Dedifferentiated amniotic fluid mesenchymal stem cell (primary cell): ENCODE measurements around the gene NAGLU.
A peak's percentile ranks its signal among the peaks of the same experiment; 100 is the strongest.

Source experiments
- DNase-seq: peaks from one replicate; pipeline ENCODE4 v3.0.0-alpha.2; 2016; ENCODE audit errors: extremely low spot score

Gene NAGLU

DNA sequence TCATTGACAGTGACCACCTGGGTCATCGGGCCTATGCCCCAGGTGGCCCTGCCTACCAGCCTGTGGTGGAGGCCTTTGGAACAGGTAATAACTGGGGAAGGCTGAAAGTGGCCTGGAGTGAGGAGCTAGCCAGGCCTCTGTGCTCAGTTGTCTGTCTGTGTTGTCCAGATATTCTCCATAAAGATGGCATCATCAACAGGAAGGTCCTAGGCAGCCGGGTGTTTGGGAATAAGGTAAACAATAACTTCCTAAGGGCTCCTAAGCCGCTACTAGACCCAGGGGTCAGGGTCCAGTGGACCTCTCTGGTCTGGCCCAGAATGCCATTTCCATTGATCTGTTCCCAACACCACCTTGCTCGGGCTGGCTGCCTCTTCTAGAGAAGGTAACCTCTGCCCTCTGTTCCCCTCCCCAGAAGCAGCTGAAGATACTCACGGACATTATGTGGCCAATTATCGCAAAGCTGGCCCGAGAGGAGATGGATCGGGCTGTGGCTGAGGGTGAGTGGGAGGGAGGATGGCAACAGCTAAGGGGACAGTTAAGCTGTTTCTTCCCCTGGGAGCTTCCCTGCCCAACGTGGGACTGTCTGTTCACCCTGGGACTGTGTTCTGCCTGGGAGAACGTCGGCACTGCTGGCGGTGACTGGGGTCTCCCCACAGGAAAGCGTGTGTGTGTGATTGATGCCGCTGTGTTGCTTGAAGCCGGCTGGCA is 28.9 kb downstream of the NAGLU start:
- no peak for DNase-seq

- no peak for DNase-seq
Observed at GRCh38 chr17:42565523-42566214, 29.6 kb downstream of the NAGLU start.

GRCh38 chr17:42566215-42566882 is 30.3 kb downstream of the NAGLU start:
- no peak for DNase-seq

DNA sequence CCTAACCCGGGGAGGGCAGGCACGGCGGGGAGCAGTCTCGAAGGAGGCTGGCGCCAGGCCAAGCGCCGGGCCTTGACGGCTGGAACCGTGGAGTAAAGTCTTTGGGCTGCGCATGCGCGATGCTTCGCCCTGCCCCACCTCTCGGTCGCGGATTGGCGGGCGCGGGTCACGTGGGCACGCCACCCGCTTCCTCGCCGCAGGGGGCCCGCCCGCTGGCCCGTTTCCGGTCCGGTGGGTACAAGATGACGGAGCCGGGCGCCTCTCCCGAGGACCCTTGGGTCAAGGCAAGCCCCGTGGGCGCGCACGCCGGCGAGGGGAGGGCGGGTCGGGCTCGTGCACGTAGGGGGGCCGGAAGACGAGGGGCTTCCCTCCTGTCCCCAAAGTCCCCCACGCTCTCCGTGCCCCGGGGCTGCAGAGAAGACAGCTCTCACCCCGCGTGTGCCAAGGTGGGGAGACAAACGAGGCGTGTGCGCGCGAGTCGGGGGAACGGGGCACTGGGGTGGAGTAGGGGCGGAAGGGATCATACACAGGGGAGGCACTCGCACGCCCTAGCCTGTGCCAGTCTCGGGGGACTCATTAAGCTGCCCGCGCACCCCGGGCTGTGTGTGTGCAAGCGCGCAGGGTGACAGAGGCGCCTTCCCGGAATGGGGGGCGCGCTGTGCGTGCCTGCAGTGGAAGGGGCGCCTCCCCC is 31.0 kb downstream of the NAGLU start, which contains the start of gene MLX:
MLX (plus strand) TSS at position 218 of the 691 bp plus-strand sequence; CDS start at position 243, 25 bp downstream.
- DNase-seq, result peak; percentile 88

DNA sequence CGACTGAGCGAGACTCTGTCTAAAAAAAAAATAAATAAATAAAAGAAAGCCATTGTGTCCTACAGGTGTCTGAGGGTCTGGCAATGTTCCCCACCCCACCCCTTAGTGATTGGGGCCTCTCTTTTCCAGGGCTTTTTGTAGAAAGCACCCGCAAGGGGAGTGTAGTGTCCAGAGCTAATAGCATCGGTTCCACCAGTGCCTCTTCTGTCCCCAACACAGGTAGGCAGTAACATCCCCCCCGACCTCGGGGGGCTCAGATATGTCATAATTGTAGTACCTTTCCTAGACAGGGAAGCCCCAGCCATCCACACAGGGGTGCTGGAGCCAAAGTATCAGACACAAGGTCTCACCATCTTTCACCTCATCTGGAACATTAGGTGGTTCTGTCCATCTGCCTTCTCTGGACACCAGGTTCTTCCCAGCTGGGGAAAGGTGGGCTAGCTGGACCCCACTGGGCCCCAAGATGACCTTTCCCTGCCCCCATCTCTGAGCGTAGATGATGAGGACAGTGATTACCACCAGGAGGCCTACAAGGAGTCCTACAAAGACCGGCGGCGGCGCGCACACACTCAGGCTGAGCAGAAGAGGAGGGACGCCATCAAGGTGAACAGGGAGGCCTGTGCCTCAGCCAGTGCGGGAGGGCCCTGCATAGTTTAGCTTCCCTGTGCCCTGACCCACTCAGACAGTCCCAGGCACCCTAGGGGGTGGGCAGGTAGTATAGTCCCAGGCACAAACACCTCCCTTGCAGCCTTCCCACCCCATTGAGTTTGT is 32.5 kb downstream of the NAGLU start:
- no peak for DNase-seq

DNA sequence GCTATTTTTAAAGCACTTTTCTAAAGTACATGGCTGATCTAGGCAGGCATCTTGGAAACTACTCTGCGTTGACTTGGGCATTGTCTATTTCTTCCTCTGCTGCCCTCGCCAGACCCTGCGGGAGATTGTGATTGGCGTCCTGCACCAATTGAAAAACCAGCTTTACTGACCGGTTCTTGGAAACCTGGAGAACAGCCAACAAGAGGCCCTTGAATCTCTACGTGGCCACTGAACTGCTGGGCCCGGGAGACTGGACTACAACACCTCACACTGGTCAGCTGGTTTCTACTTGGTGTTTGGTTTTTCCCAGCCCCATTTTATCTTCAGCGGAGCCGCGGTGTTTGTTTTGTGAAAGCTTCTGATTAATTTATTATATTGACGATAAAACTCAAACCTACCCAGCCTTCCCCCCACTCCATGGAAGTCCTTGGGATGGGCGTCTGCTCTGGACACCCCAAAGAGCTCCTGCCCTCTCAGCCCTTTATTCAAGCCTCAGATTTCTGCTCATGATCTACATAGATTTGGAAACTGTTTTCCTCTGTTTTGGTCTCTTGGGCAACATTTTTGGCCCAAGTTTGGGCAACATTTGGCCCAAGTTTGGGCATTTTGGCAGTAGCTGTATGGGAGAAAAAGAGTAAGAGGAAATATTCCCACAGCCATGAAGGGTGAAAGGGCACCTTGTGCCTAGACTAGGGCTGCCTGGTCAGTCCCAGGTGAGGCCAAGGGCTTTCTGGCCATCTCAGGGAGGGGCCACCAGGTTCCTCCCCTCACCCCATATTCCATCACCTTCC is 35.6 kb downstream of the NAGLU start:
- no peak for DNase-seq

- no peak for DNase-seq
Observed at GRCh38 chr17:42573095-42573494, 37.1 kb downstream of the NAGLU start.

DNA sequence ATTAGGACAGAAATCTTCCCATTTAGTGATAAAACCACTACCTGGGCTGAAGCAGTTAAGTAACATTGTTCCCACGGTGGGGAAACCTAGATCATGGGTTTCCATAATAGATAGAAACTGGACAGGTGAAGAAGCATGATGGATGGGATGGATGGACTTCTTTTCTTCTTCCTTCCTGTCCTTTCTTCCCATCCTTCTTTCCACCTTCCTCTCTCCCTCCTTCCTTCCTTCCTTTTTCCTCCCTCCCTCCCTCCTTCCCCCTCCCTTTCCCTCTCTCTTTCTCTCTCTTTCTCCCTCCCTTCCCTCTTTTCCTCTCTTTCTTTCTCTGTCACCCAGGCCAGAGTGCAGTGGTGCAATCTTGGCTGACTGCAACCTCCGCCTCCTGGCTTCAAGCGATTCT is 38.4 kb downstream of the NAGLU start:
- DNase-seq, result no peak

GRCh38 chr17:42577140-42577531 is 41.1 kb downstream of the NAGLU start:
- DNase-seq, result no peak

DNA sequence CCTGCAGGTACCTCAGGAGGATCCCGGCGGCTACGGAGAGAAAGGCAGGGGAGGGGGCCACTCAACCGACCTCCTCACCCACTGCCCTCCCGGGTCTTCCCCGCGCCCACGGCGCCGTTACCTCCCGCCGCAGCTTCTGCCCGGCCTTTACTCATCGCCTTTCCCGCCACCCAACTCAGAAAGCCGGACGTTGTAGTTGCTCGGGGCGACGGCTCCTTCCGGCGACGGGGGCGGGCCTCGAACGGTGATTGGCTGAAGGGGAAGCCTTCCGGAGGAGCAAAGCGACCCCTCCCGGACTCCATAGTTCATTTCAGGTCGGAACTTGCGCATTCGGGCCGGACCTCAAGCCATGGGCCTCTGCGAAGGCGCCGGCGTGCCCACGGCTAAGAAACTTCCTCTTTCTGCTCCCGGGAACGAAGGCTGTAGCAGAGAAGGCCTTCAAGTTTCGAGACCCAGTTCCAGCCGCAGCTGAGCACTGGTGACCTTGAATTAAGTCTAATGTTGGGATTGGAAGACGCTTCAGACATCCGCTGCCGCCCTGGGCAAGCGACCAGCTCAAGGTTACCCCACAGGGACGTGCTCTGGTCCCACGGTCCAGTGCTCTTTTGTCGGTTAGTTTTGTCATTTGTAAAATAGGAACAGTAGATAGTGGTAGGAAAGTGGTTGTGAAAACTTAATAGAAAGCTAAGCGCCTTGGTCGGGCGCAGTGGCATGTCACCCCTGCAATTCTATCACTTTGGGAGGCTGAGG is 41.7 kb downstream of the NAGLU start, which contains the start of gene PSMC3IP:
PSMC3IP (minus strand) TSS at position 198 of the 750 bp plus-strand sequence; CDS start at position 155, 43 bp downstream.
- DNase-seq, result peak; percentile 95

- DNase-seq, result peak; percentile 69
Observed at GRCh38 chr17:42578282-42578869, 42.3 kb downstream of the NAGLU start.

DNA sequence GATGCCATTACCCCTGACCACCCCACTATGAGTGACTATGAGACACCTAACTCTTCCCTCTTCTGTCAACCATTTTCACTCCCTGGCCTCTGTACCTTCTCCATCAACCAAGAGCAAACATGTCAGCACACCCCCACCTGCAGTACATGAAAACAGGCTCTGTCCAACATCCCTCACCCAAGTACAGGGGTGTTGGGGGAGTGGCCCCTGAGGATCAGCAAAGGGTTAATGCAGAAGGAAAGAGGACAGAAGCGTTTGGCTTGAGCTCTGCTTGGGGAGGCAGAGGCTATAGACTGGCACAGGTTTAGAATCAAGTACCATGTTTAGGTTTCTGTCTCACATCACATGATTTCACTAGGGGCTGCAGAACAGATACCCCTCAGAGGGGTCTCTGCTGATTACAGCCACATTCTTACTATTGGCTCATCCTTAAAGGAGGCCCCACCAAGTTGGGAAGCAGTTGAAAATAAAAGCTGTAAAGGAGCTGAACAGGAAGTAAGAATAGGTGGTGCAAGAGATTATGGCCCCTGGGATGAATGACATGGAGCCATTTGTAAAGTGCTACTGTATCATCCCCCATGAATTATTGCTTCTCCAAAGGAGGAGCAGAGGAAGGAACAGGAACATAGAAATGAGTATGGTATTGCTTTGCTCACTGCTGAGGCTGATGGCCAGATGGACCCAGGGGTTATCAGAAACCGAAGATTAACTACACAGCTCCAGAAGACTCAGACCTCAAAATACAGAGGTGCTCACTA is 43.9 kb downstream of the NAGLU start:
- DNase-seq, result no peak

DNA sequence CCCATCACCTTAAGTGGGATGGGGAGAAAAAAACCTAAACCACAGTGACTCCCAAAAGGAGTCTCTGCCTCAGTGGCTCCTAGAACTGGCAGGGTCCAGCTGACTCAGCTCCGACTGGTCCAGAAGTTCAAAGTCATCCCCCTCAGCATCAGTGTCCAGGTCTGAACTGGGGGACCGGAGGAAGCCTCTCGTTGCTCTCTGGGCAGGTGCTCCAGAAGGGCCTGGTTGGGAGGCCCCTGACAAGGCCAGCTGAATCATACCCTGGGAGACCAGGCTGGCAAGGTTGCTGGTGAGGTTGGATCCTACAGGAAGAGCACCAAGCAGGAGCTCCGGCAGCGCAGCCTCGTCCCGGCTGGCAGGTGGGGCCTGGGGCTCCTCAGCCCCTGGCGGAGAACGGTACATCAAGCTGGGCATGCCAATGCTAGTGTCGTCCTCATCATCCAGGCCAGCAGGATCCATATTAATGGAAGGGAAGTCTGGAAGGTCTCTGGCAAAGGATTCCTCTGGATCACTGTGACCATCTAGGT is 45.8 kb downstream of the NAGLU start:
- no peak for DNase-seq

DNA sequence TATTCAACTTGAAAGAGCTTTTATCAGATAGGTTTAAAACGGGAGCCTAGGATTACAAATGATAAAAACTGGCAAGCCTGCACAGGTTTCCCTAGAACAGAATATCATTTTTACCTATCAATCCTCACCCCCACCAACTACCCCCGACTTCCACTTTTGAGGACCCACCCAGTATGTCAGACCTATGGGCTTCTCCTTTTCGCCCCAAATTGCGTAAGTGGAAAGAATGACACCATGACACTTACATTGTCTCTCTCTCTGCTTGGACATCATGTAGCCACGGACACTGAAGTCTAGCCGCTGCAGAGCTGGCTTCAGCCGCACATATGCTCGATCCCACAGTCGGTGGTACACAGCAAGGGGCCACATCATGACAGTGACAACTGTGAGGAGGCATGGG is 48.8 kb downstream of the NAGLU start:
- no peak for DNase-seq

DNA sequence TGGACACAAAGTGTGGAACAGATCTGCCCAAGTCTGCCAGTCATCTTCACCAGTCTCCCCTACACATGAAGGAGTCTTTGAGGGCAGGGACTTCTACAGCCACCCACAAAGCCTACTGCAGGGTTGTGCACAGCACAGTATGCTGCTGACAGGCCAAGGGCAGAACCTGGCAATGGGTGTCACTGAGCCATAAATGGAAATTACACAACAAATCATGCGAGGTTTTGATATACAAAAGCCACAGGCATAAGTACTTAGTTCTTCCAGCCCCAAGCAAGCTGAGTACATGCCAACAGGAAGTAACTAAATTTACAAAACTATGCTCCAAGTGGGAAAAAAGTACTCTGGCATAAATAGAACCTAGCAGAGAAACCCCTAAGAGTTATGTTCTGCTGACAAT is 49.3 kb downstream of the NAGLU start:
- no peak for DNase-seq

DNA sequence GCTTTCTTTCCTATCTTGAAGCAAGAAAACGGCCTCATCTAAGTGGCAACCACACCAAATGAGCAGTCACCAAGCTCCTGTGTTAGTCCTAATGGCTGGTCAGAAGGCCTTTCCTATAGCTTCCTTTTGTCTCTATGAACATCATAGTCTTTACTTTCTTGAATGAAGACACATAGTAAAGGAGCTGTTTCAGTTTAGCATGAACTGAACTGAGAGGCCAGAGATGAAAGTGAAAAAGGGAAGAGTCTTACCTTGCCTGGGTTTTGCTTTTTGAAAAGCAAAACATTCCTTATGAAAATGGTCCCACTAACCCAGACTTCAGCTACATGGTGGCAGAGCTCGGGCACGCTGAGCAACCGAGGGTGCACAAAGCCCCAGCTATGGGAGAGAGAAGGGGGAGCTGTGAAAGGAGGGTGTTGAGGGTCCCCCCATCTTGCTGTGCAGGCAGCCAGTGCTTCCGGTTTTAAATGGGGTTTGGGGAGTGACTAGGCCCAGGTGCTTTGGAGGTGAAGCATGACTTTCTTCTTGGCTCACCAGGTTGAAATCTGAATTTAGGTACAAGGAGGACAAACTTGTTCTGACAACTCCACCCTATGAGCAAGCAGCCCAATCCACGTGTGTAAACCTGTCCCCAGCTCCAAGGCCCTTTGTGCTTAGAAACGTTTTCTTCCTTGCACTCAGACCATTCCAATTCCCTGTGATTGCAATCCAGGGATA is 50.6 kb downstream of the NAGLU start:
- no peak for DNase-seq

- DNase-seq, result no peak
Observed at GRCh38 chr17:42590886-42591285, 54.8 kb downstream of the NAGLU start.

- DNase-seq, result no peak
Observed at GRCh38 chr17:42591411-42591810, 55.4 kb downstream of the NAGLU start.
